Measurements from ENCODE around the gene FBXL4.
A peak's percentile ranks its signal among the peaks of the same experiment; 100 is the strongest.

The FBXL4 gene

DNA sequence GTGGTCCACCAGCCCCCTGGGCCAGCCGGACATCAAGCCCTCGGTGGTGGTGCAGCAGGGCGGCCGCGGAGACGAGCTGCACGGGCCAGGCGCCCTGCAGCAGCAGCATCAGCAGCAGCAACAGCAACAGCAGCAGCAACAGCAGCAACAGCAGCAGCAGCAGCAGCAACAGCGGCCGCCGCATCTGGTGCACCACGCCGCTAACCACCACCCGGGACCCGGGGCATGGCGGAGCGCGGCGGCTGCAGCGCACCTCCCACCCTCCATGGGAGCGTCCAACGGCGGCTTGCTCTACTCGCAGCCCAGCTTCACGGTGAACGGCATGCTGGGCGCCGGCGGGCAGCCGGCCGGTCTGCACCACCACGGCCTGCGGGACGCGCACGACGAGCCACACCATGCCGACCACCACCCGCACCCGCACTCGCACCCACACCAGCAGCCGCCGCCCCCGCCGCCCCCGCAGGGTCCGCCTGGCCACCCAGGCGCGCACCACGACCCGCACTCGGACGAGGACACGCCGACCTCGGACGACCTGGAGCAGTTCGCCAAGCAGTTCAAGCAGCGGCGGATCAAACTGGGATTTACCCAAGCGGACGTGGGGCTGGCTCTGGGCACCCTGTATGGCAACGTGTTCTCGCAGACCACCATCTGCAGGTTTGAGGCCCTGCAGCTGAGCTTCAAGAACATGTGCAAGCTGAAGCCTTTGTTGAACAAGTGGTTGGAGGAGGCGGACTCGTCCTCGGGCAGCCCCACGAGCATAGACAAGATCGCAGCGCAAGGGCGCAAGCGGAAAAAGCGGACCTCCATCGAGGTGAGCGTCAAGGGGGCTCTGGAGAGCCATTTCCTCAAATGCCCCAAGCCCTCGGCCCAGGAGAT is 112.4 kb downstream of the FBXL4 start:
- POLR2A ChIA-PET = no interaction called here
- TF ChIP-seq, protein P1, sequence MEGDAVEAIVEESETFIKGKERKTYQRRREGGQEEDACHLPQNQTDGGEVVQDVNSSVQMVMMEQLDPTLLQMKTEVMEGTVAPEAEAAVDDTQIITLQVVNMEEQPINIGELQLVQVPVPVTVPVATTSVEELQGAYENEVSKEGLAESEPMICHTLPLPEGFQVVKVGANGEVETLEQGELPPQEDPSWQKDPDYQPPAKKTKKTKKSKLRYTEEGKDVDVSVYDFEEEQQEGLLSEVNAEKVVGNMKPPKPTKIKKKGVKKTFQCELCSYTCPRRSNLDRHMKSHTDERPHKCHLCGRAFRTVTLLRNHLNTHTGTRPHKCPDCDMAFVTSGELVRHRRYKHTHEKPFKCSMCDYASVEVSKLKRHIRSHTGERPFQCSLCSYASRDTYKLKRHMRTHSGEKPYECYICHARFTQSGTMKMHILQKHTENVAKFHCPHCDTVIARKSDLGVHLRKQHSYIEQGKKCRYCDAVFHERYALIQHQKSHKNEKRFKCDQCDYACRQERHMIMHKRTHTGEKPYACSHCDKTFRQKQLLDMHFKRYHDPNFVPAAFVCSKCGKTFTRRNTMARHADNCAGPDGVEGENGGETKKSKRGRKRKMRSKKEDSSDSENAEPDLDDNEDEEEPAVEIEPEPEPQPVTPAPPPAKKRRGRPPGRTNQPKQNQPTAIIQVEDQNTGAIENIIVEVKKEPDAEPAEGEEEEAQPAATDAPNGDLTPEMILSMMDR (IDR thresholded peaks at IDR 0.05; ENCODE audit: control extremely low read depth, extremely low read depth, low read depth, missing control alignments) = no peak
- DNase-seq (ENCODE audit: extremely low spot score) = peak; percentile 20
- CTCF ChIA-PET = interaction anchor here (1.0 to 1.3 kb wide), 2 partner anchors 10 to 14 kb away, joined by 3 read pairs; no protein-coding TSS in a partner anchor

DNA sequence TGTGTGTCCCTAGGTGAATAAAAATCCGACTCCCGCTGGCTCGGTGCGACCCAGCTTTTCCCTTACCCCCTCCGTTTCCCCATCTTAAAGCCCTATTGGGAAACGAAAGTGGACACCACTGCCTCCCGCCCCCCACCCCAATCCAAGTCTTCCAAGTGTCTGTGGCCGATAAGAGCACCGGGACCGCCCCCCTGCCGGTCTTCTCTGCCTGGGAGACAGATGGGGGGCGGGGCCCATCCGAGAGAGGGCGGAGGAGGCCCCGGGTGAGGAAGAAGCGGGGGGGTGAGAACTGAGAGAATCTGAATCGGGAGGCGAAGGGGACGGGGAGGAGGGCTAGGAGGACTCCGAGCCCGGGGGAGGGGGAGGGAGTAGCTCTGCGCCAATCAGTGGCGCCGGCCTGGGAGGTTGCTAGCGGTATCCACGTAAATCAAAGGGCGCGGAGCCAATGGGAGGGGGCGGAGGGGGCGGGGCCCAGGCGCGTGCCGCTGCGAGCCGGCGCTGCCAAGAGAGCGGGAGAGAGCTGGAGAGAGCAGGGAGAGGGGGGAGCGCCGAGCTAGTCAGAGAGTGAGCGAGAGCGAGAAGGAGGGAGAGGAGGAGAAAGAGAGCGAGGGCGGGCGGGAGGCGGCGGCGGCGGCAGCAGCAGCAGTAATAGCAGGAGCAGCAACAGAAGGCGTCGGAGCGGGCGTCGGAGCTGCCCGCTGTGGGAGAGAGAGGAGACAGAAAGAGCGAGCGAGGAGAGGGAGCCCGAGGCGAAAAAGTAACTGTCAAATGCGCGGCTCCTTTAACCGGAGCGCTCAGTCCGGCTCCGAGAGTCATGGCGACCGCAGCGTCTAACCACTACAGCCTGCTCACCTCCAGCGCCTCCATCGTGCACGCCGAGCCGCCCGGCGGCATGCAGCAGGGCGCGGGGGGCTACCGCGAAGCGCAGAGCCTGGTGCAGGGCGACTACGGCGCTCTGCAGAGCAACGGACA is 113.4 kb downstream of the FBXL4 start, which contains the start of gene POU3F2:
Gene POU3F2 (plus strand): TSS at position 515 of the 972 bp plus-strand sequence. CDS start 300 bp downstream, at position 815.
- POLR2A ChIA-PET = no interaction called here
- DNase-seq (ENCODE audit: extremely low spot score) = peak; percentile 86
- TF ChIP-seq, protein P1 (IDR thresholded peaks at IDR 0.05; ENCODE audit: control extremely low read depth, extremely low read depth, low read depth, missing control alignments) = no peak
- CTCF ChIA-PET = interaction anchor here (1.1 kb wide), 2 partner anchors 13 to 1337 kb away, joined by 3 read pairs; no protein-coding TSS in a partner anchor

DNA sequence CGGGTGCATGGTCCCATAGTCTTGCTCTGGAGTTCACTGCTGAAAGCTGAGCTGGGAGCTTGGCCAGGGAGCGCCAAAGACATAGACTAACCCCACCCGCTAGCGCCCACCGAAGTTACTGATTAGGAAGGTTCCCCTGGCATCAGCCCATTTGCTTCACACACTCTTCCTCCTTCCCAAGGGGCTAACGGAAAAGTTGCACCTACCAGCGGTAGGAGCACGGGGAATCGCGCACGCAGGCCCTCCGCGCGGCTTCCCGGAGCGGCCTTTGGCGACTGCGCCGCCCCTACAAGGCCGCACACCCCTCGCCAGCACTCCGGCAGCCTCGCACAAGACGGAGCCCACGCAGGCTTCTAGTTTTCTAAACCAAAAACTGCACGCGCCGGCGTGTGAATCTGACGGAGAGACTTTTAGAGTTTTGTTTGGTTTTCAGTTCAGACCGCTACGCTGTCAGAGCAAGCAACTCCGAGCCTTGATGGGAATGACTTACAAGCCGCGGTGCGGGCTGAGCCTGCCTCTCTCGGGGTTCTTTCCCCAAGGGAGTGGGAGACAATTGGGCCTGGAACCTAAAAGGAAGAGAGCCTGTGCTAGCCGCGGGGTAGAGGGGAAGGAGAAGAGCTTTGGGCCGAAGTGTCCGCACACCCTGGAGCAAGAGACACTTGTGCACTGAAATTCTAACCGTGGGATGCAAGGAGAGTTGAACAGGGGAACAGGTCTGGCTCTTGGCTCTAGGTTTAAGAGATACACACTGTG is 114.3 kb downstream of the FBXL4 start:
- TF ChIP-seq, protein P1 (IDR thresholded peaks at IDR 0.05; ENCODE audit: control extremely low read depth, extremely low read depth, low read depth, missing control alignments) = no peak
- CTCF ChIA-PET = interaction anchor here (1.1 kb wide), 2 partner anchors 14 to 1336 kb away, joined by 3 read pairs; no protein-coding TSS in a partner anchor
- POLR2A ChIA-PET = no interaction called here
- peak; percentile 43 for DNase-seq (ENCODE audit: extremely low spot score)

DNA sequence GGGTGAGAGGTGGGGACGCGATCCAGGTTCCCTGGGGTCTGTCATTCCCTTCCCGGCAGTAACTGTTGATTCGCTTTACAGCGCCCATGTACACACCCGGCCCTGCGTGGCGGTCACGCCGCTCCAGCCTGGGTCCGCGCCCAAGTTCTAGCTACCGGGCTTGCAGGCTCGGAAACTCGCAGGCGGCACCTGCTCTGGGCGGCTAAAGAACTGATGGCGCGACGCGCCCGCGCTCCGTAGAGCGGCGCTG is 114.8 kb downstream of the FBXL4 start:
- TF ChIP-seq, protein P1 (IDR thresholded peaks at IDR 0.05; ENCODE audit: control extremely low read depth, extremely low read depth, low read depth, missing control alignments) = no peak
- no peak for DNase-seq (ENCODE audit: extremely low spot score)
- ChIA-PET POLR2A (no interaction called here), CTCF (interaction anchor here (1.1 kb wide), 1 partner anchor 1336 kb away, joined by 3 read pairs; no protein-coding TSS in a partner anchor)

DNA sequence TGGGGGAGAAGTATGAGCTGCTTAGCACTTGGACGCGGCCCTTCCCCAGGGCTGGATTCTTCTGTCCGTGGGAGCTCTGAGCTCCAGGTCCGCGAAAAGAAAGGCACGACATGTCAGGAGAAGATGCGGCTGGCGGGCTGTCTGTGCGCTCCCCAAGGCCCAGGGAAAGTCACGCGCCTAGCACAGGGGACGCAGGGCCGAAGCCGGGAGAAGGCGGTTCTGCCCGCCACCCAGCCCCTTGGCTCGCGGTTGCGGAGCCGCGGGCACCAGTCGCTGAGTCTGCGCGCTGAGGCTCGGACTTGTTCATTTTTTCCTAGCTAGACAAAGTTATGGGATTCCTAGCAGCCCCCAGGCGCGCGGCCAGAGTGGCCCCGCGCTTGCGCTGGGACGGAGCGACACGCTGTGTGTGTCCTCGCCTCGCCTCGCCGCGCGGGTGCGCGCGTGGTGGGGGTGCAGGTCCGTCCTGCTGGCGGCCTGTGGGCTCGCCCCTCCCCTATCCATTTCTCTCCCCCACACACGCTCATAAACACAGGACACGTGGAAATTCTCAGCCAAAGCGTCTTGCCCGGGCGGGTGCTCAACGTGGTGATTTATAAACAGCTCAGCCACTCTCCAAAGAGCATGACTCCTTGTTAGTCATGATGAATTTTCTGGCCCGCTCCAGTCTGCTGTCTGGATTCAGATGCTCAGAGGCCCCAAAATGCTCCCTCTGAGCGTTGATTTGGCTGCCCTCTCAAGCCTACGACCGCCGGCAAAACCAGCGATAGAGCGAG is 115.3 kb downstream of the FBXL4 start:
- peak; percentile 18 for DNase-seq (ENCODE audit: extremely low spot score)
- TF ChIP-seq, protein P1 (IDR thresholded peaks at IDR 0.05; ENCODE audit: control extremely low read depth, extremely low read depth, low read depth, missing control alignments) = no peak
- POLR2A ChIA-PET = no interaction called here
- CTCF ChIA-PET = interaction anchor here (4.9 kb wide), 1 partner anchor 13 kb away, joined by 31 read pairs; no protein-coding TSS in a partner anchor
